H1 (cell line): ENCODE measurements around the gene ARHGAP10. TPM values are rescaled to one million over a fixed set of nuclear protein-coding genes. Genes with fewer than 3 reads are reported as not detected.

Experiments
- BACH1 ChIP-seq: IDR thresholded peaks from 2 replicates; pipeline ENCODE4 v1.6.1; 2012; ENCODE audit warnings: low read length, improper control_type of control experiment
- EGR1 ChIP-seq: IDR thresholded peaks from 2 replicates; pipeline ENCODE4 v1.6.1; 2011; ENCODE audit warnings: low read depth, low read length, borderline replicate concordance
- KDM1A ChIP-seq: fragments of 200-600, 300-600 bp; sonication (generic); IDR thresholded peaks from 2 replicates; pipeline ENCODE4 v1.7.1; 2016; ENCODE audit warnings: mild to moderate bottlenecking, low read length, borderline replicate concordance
- polyA plus RNA-seq, 7 experiments: library from polyadenylated mRNA; depleted of rRNA in 3 of 7; stranded (reverse) in 5 of 7; unstranded in 2 of 7; fragments of >200 nt in 5 of 7; fragments of 200-250 nt in 2 of 7; gene quantifications; 1 replicate in 5 of 7; 2 replicates in 1 of 7; 4 replicates in 1 of 7; pipeline versions ENCODE4 v1.2.1 to v1.2.3, GENCODE V29; 2011 to 2013; ENCODE audit warnings: missing spikeins in 2 of 7, mixed read lengths in 2 of 7
- total RNA-seq: library from RNA; stranded (reverse); fragmentation: NEBNext Ultra II Directional; extraction: Animal tissue kit (Norgen Biotek cat#: 25700); gene quantifications from 2 replicates; pipeline ENCODE4 v1.2.1, GENCODE V29; 2021

ARHGAP10 gene
- total and polyA plus RNA-seq, 2 of the 8 experiments (the other 6 are each of a cell fraction or from before 2014, with no cell fraction given): 3.7 to 6.1 TPM

DNA sequence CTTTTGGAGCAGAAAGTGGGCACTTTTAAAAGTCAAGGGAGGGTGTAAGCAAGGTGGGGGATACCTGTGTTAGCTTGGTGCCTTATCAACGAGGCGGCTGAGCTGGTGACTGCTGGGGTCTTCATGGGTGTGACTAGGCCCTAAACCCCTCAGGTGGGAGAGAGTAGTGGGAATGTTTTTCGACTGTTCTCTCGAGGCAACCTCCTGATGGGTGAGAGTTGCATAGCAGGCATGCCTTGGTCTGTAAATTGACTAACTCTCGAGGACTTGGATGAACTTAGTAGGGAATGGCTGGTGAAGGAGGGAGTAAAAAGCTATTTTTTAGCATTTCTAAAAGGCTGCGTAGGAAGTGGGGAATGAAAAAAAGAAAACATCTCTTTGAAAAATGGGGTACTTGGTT is 80.0 kb downstream of the ARHGAP10 start (continued):
- TF ChIP-seq KDM1A (no peak), EGR1 (no peak), BACH1 (no peak)
